ENCODE results near the gene CLTRN.
"Not testable (repeated sequence)": the region's sequence is repeated elsewhere in the genome, so short reads cannot be mapped to it uniquely, and the experiment has no call there.

CLTRN gene

DNA sequence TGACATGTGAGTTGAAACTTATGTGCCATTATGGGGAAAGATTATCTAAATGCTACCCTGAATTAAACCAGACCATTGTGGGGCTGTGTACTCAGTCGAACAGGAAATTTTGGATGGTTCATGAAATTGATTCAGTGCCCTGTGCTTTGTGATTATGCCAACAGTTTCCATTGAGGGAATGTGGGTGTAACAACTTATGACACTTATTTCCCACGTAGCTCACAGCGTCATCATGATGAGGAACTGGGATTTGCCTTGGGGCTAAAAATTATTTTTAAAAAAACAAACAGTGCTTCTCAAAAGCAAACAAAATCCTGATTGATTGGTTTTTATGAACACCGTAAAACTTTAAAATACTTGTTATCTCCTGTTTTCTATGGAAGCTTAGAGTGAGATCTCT, 8.3 kb upstream of the CLTRN start:
- no peaks in the 10 kb centered on the region for H4K20me1 ChIP-seq (ENCODE audit: insufficient read depth, low read length)
- no peak overlapping the region for H2AFZ ChIP-seq (ENCODE audit: low read length)
- no peak overlapping the region for H3K27ac ChIP-seq (ENCODE audit: low read length)
- no peaks in the 10 kb centered on the region for H3F3A ChIP-seq (ENCODE audit: insufficient read depth, low read length)
- H3K79me2 ChIP-seq (ENCODE audit: low read length): peaks cover 23% of the 10 kb centered on the region
- H3K36me3 ChIP-seq (replicated peaks; ENCODE audit: insufficient read depth, low read length): no peaks in the 10 kb centered on the region
- 0 out of 2 replicates have a peak, but pooled peaks cover 5% of the 10 kb centered on the region for H3K4me1 ChIP-seq (ENCODE audit: low read length)
- no peaks in the 10 kb centered on the region for H3K9me3 ChIP-seq (replicated peaks; ENCODE audit: insufficient read depth, low read length)
- H3K4me2 ChIP-seq (ENCODE audit: low read depth, low read length): no peak overlapping the region
- H3K27me3 ChIP-seq (replicated peaks; ENCODE audit: insufficient read depth, low read length): no peaks in the 10 kb centered on the region
- no peak for DNase-seq
- H3K9ac ChIP-seq (ENCODE audit: low read length): no peak overlapping the region
- H3K9me2 ChIP-seq (replicated peaks; ENCODE audit: insufficient read depth, low read length): no peaks in the 10 kb centered on the region
- no peak overlapping the region for H3K4me3 ChIP-seq (ENCODE audit: low read length)
- TF ChIP-seq EZH2phosphoT487 (IDR thresholded peaks at IDR 0.05; ENCODE audit: low read length) (no peak), EZH2 (optimal IDR thresholded peaks at IDR 0.05; ENCODE audit: low read depth, low read length) (no peak)
- TF ChIP-seq, protein P1, sequence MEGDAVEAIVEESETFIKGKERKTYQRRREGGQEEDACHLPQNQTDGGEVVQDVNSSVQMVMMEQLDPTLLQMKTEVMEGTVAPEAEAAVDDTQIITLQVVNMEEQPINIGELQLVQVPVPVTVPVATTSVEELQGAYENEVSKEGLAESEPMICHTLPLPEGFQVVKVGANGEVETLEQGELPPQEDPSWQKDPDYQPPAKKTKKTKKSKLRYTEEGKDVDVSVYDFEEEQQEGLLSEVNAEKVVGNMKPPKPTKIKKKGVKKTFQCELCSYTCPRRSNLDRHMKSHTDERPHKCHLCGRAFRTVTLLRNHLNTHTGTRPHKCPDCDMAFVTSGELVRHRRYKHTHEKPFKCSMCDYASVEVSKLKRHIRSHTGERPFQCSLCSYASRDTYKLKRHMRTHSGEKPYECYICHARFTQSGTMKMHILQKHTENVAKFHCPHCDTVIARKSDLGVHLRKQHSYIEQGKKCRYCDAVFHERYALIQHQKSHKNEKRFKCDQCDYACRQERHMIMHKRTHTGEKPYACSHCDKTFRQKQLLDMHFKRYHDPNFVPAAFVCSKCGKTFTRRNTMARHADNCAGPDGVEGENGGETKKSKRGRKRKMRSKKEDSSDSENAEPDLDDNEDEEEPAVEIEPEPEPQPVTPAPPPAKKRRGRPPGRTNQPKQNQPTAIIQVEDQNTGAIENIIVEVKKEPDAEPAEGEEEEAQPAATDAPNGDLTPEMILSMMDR (IDR thresholded peaks at IDR 0.05; ENCODE audit: low read length): no peak

DNA sequence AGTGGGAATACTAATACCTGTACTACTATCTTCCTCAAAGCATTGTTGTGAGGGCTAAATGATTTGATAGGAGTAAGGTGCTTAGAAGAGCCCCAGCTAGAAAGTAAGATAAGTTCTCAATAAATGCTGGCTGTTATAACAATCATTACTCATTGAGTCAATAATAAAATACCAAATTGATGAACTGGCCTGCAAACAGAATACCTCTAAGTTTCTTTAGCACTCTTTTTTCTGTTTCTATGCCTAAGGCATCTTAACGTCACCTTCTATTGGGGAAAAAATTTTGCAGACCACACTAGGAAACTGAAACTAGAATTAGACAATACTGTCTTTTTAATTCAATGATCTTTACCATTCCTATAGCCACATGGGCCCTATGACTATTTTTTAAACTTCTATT, 1.2 kb downstream of the CLTRN start:
- H3K79me2 ChIP-seq (ENCODE audit: low read length): no peaks in the 10 kb centered on the region
- no peaks in the 10 kb centered on the region for H3K36me3 ChIP-seq (replicated peaks; ENCODE audit: insufficient read depth, low read length)
- H3K9me3 ChIP-seq (replicated peaks; ENCODE audit: insufficient read depth, low read length): no peaks in the 10 kb centered on the region
- no peak overlapping the region for H3K4me3 ChIP-seq (ENCODE audit: low read length)
- no peak overlapping the region for H3K27ac ChIP-seq (ENCODE audit: low read length)
- no peaks in the 10 kb centered on the region for H3K9me2 ChIP-seq (replicated peaks; ENCODE audit: insufficient read depth, low read length)
- no peak overlapping the region for H3K4me2 ChIP-seq (ENCODE audit: low read depth, low read length)
- no peak overlapping the region for H2AFZ ChIP-seq (ENCODE audit: low read length)
- no peaks in the 10 kb centered on the region for H4K20me1 ChIP-seq (ENCODE audit: insufficient read depth, low read length)
- TF ChIP-seq EZH2 (optimal IDR thresholded peaks at IDR 0.05; ENCODE audit: low read depth, low read length): no peak
- TF ChIP-seq, protein P1 (IDR thresholded peaks at IDR 0.05; ENCODE audit: low read length): no peak
- no peak for TF ChIP-seq EZH2phosphoT487 (IDR thresholded peaks at IDR 0.05; ENCODE audit: low read length)
- H3K4me1 ChIP-seq (ENCODE audit: low read length): no peaks in the 10 kb centered on the region
- no peak for DNase-seq
- no peaks in the 10 kb centered on the region for H3K27me3 ChIP-seq (replicated peaks; ENCODE audit: insufficient read depth, low read length)
- no peak overlapping the region for H3K9ac ChIP-seq (ENCODE audit: low read length)
- H3F3A ChIP-seq (ENCODE audit: insufficient read depth, low read length): no peaks in the 10 kb centered on the region

DNA sequence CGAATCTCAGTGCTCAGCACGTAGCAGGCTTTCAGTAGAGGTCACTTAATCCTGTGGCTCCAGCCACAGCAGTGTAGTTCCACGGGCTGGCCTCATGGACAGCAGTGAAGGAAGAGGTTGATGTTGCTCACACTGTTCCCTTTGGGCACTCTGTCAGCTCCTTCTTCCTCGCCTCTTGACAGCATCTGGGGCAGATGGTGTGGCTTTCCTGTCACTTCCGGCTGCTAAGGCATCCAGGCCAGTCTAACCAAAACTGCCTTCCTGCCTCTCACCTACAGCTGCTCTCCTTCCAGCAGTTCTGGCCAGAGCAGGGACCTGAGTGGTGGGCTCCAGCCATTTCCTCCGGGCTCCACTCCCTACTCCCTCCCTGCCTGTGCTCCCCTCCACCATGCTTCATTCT, 9.8 kb downstream of the CLTRN start:
- not testable (repeated sequence) for H3K4me1 ChIP-seq (ENCODE audit: low read length); H4K20me1 ChIP-seq (ENCODE audit: insufficient read depth, low read length); H3K9me3 ChIP-seq (replicated peaks; ENCODE audit: insufficient read depth, low read length); H2AFZ ChIP-seq (ENCODE audit: low read length); H3K4me3 ChIP-seq (ENCODE audit: low read length); H3K9me2 ChIP-seq (replicated peaks; ENCODE audit: insufficient read depth, low read length); DNase-seq; H3F3A ChIP-seq (ENCODE audit: insufficient read depth, low read length); H3K36me3 ChIP-seq (replicated peaks; ENCODE audit: insufficient read depth, low read length); H3K79me2 ChIP-seq (ENCODE audit: low read length); H3K27me3 ChIP-seq (replicated peaks; ENCODE audit: insufficient read depth, low read length); H3K27ac ChIP-seq (ENCODE audit: low read length); H3K9ac ChIP-seq (ENCODE audit: low read length); H3K4me2 ChIP-seq (ENCODE audit: low read depth, low read length)

DNA sequence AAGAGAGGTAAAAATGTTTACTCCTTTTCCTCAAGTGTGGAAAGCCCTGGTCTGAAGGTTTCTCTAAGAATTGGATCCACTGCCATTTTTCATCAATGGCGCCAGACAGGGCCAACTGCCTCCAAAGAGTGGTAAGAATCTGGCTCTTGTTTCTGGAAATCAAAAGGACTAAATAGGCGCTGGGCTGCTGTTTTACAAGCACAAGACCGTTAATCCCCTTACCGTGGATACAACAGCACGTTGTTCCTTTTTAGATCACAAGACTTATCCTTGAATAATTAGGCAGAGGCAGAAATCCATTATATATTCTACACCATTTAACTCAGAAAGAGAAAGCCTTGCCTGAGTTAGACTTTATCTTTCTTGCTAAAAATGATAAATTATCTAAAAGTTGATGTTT, 10.6 kb downstream of the CLTRN start:
- no peak overlapping the region for H3K9ac ChIP-seq (ENCODE audit: low read length)
- no peaks in the 10 kb centered on the region for H4K20me1 ChIP-seq (ENCODE audit: insufficient read depth, low read length)
- no peak overlapping the region for H3K4me3 ChIP-seq (ENCODE audit: low read length)
- no peak overlapping the region for H2AFZ ChIP-seq (ENCODE audit: low read length)
- H3K79me2 ChIP-seq (ENCODE audit: low read length): no peaks in the 10 kb centered on the region
- no peak overlapping the region for H3K27ac ChIP-seq (ENCODE audit: low read length)
- no peaks in the 10 kb centered on the region for H3K36me3 ChIP-seq (replicated peaks; ENCODE audit: insufficient read depth, low read length)
- no peak for DNase-seq
- no peaks in the 10 kb centered on the region for H3K9me2 ChIP-seq (replicated peaks; ENCODE audit: insufficient read depth, low read length)
- H3K4me2 ChIP-seq (ENCODE audit: low read depth, low read length): no peak overlapping the region
- no peaks in the 10 kb centered on the region for H3F3A ChIP-seq (ENCODE audit: insufficient read depth, low read length)
- no peaks in the 10 kb centered on the region for H3K27me3 ChIP-seq (replicated peaks; ENCODE audit: insufficient read depth, low read length)
- TF ChIP-seq EZH2phosphoT487 (IDR thresholded peaks at IDR 0.05; ENCODE audit: low read length) (no peak), EZH2 (optimal IDR thresholded peaks at IDR 0.05; ENCODE audit: low read depth, low read length) (no peak)
- TF ChIP-seq, protein P1 (IDR thresholded peaks at IDR 0.05; ENCODE audit: low read length): no peak
- H3K9me3 ChIP-seq (replicated peaks; ENCODE audit: insufficient read depth, low read length): no peaks in the 10 kb centered on the region
- H3K4me1 ChIP-seq (ENCODE audit: low read length): no peaks in the 10 kb centered on the region

DNA sequence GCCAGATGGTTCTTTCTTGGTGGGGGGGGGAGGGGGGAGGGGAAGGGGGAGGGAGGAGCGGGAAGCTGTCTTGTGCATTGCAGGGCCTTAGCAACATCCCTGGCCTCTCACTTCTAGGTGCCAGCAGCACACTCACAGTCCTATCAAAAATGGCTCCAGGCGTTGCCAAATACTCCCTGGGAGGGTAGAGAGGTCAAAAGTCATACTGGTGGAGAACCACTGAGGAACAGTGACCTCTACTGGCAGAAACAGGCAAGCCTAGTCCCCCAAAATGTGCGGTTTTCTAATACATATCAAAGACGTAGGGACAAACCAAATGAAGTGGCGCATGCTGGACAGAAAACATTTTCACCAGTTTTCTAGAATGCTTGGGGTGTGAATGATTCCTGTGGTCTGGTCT, 17.1 kb downstream of the CLTRN start:
- H3K9ac ChIP-seq (ENCODE audit: low read length); H3K9me3 ChIP-seq (replicated peaks; ENCODE audit: insufficient read depth, low read length); H3K27me3 ChIP-seq (replicated peaks; ENCODE audit: insufficient read depth, low read length); H4K20me1 ChIP-seq (ENCODE audit: insufficient read depth, low read length); H3K4me1 ChIP-seq (ENCODE audit: low read length); H3K4me2 ChIP-seq (ENCODE audit: low read depth, low read length); H3K36me3 ChIP-seq (replicated peaks; ENCODE audit: insufficient read depth, low read length); DNase-seq; H3K9me2 ChIP-seq (replicated peaks; ENCODE audit: insufficient read depth, low read length); H3F3A ChIP-seq (ENCODE audit: insufficient read depth, low read length); H2AFZ ChIP-seq (ENCODE audit: low read length); H3K27ac ChIP-seq (ENCODE audit: low read length); H3K4me3 ChIP-seq (ENCODE audit: low read length); H3K79me2 ChIP-seq (ENCODE audit: low read length): not testable (repeated sequence)

Data from MM.1S (cell line).